Prostate gland (tissue), 2 donors: ENCODE results near the gene MB21D2.

Experiments
- CTCF ChIP-seq, 4 experiments: fragments of 200-600 bp in 2 of 4; fragments of 450-650 bp in 2 of 4; sonication (generic) in 2 of 4; IDR thresholded peaks; 1 replicate in 3 of 4; 2 replicates in 1 of 4; pipeline ENCODE4 v1.5.1; 2016 to 2019; ENCODE audit warnings: antibody characterized with exemption in 4 of 4, mild to moderate bottlenecking in 2 of 4, moderate library complexity in 2 of 4
- POLR2A ChIP-seq: fragments of 450-650 bp; IDR thresholded peaks from one replicate; pipeline ENCODE4 v1.6.1; 2016; ENCODE audit warnings: antibody characterized with exemption, mild to moderate bottlenecking
- POLR2AphosphoS5 ChIP-seq: sonication (generic); formaldehyde crosslinking; IDR thresholded peaks from one replicate; pipeline ENCODE4 v1.6.1; 2017; ENCODE audit warnings: antibody characterized with exemption

- TF ChIP-seq CTCF (IDR thresholded peaks at IDR 0.05) = no peak
- TF ChIP-seq POLR2A = no peak
- TF ChIP-seq POLR2AphosphoS5 = no peak
Measured at GRCh38 chr3:192833177-192833890, 84.3 kb downstream of the MB21D2 start.
